Measurements from ENCODE around the gene PI3.
"Not testable (repeated sequence)": the region's sequence is repeated elsewhere in the genome, so short reads cannot be mapped to it uniquely, and the experiment has no call there.

PI3 gene, protein sequence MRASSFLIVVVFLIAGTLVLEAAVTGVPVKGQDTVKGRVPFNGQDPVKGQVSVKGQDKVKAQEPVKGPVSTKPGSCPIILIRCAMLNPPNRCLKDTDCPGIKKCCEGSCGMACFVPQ

DNA sequence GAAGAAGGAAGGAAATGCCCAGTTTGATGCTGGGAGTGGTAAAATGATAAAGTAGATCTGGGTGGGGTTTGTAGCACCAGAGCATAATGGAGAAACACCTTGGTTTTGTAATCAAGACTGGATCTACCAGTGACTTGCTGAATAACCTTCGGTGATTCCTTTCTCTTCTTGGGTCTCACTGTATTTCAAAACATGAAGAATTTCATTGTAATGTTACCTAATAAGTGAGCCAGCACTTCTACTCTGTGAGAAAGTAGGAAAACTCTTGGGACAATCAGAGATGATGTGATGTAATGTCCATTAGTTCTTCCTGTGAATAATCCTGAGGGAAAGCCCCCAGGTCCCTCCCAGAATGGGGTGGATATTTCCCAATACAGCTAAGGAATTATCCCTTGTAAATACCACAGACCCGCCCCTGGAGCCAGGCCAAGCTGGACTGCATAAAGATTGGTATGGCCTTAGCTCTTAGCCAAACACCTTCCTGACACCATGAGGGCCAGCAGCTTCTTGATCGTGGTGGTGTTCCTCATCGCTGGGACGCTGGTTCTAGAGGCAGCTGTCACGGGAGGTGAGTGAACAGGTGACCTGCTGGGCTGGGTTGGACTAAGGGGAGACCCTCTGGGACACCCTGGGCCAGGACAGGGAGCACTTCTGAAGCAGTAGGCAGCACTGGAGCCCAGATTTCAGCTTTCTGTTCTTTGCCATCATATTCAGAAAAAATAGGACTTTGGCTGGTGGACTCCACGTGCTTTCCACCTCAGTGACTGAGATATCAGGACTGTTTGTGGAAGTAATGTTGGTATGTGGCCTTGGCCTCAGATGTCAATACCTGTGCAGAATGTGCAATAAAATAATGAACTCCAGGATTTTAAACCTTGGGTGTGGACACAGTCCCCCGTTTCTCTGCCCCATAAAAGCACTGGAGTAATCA lies at the start of gene PI3:
Gene PI3 (plus strand): TSS at position 469 of the 931 bp plus-strand sequence. CDS start 21 bp downstream, at position 490.
- in situ Hi-C loops (cut with MboI; ENCODE audit: low sequenced_read_pairs), result no loop called here

DNA sequence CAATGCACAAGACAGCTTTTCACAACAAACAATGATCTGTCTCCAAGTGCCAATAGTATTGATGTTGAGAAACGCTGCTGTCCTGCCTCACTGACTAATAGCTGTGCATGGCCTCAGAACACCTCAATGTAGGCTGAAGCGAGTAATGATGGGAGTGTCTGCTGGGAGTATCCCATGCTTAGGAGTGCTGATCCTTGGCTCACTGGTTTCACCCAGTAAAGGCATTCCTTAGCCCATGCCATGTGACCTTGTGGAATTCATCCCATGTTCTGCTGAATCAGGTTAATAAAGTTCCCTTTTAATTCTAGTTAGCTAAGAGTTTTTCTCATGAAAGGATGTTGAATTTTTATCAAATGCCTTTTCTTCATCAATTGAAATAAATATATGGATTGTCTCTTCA lies 46.6 kb upstream of the PI3 start:
- in situ Hi-C loops (cut with MboI; ENCODE audit: low sequenced_read_pairs), result no loop called here

- in situ Hi-C loops (cut with MboI; ENCODE audit: low sequenced_read_pairs), result no loop called here
Observed at GRCh38 chr20:45136911-45137310, 37.8 kb upstream of the PI3 start.

- in situ Hi-C loops (cut with MboI; ENCODE audit: low sequenced_read_pairs), result no loop called here
Observed at GRCh38 chr20:45138561-45139300, 36.0 kb upstream of the PI3 start.

DNA sequence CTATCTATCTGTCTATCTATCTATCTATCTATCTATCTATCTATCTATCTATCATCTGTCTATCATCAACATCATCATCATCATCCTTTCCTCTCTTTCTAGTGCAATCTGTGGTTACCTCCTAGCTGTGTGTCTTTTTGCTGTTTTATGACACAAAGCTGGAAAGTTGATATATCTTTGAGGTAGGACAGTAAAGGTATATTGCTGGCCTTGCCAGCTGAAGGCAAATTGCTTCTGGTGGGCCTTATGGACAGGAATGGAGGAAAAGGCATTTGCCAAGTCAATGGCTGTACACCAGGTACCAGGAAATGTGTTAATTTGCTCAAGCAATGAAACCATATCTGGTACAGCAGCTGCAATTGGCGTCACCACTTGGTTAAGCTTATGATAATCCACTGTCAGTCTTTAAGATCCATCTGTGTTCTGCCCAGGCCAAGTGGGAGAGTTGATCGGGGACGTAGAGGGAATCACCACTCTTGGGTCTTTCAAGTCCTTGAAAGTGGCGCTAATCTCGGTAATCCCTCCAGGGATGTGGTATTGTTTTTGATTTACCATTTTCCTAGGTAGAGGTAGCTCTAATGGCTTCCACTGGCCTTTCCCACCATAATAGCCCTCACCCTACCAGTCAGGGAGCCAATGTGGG lies 34.8 kb upstream of the PI3 start:
- in situ Hi-C loops (cut with MboI; ENCODE audit: low sequenced_read_pairs), result not testable (repeated sequence)

- in situ Hi-C loops (cut with MboI; ENCODE audit: low sequenced_read_pairs), result no loop called here
Observed at GRCh38 chr20:45140836-45141235, 33.9 kb upstream of the PI3 start.

GRCh38 chr20:45149062-45149461 lies 25.6 kb upstream of the PI3 start:
- in situ Hi-C loops (cut with MboI; ENCODE audit: low sequenced_read_pairs), result no loop called here

GRCh38 chr20:45152405-45152804 lies 22.3 kb upstream of the PI3 start:
- in situ Hi-C loops (cut with MboI; ENCODE audit: low sequenced_read_pairs), result no loop called here

DNA sequence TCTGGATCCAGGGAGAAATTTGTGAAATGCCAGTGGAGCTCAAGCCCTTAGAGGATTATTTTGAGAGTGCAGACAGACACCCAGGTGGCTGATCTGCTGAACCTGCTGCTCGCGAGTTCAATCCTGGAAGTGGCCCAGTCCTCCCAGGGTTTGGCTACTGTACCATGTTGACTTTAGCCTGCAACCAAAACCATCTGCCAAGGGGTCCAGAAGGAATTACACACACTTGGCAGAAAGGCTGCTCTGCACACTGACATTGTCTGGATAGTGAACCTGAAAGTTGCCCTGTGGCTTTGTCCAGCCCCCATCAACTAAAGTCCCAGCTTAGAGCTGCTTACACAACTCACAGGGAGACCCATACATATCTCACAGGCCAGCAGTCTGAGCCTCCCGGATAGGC lies 21.6 kb upstream of the PI3 start:
- in situ Hi-C loops (cut with MboI; ENCODE audit: low sequenced_read_pairs), result no loop called here

DNA sequence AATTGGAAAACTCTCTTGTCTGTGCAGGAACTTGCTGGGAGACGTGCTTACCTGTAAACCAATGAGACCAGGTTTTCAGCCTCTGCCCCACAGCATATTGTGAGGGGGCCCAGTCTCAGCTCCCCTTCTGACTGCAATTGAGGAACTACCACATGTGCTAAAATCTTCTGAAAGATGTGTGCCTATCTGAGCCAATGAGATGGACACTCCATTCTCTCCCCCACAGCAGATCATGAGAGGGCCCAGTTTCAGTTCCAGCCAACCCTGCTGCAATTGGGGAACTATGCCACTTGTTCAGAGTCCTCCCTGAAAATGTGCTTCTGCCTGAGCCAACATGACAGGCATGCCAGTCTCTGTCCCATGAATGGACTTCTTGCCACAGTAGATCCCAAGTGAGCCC lies 20.9 kb upstream of the PI3 start:
- in situ Hi-C loops (cut with MboI; ENCODE audit: low sequenced_read_pairs), result no loop called here

DNA sequence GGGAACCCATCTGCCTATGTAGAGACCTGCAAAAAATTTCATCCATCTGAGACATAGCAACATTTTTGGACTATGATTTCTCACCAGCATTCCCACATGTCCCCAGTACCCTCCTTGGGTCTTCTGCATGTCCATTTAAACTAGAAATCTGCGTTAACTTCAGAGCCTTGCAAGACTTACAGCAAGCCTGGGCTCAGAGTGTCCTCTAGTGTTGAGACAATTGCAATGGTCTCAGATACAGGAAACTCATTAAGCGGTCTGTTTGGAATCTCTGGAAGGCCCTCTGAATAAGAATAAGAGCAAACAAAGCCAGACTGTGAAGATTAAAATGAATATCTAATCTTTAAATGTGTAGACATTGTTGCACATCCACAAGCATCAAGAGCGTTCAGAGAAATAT lies 20.5 kb upstream of the PI3 start:
- in situ Hi-C loops (cut with MboI; ENCODE audit: low sequenced_read_pairs), result no loop called here

GRCh38 chr20:45154794-45155193 lies 19.9 kb upstream of the PI3 start:
- in situ Hi-C loops (cut with MboI; ENCODE audit: low sequenced_read_pairs), result not testable (repeated sequence)

DNA sequence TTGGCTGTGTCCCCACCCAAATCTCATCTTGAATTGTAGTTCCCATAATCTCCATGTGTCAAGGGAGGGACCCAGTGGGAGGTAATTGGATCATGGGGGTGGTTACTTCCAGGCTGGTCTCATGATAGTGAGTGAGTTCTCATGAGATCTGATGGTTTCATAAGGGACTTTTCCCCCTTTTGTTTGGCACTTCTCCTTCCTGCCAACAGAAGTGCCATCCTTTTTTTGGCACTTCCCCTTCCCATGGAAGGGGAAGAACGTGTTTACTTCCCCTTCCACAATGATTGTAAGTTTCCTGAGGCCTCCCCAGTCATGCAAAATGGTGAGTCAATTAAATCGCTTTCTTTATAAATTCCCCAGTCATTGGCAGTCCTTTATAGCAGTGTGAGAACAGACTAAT lies 18.0 kb upstream of the PI3 start:
- in situ Hi-C loops (cut with MboI; ENCODE audit: low sequenced_read_pairs), result no loop called here

DNA sequence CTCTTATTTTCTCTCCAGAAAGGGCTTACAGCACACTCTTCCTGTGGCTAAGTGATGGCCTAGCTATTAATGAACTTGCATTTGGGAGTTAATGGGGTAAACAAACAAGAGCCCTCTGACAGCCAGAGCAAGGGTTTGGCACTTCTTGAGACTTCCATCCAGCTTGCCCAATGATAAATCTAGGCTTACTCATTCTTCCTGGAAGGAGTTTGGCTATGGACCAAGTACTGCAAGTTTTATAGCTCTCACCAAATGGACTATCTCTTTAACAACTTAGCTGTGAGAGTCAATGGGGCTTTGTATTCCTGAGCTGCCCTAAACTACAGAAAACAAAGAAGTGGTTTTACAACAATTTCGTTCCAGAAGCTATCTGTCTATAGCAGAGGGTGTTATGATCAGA lies 16.7 kb upstream of the PI3 start:
- in situ Hi-C loops (cut with MboI; ENCODE audit: low sequenced_read_pairs), result no loop called here

DNA sequence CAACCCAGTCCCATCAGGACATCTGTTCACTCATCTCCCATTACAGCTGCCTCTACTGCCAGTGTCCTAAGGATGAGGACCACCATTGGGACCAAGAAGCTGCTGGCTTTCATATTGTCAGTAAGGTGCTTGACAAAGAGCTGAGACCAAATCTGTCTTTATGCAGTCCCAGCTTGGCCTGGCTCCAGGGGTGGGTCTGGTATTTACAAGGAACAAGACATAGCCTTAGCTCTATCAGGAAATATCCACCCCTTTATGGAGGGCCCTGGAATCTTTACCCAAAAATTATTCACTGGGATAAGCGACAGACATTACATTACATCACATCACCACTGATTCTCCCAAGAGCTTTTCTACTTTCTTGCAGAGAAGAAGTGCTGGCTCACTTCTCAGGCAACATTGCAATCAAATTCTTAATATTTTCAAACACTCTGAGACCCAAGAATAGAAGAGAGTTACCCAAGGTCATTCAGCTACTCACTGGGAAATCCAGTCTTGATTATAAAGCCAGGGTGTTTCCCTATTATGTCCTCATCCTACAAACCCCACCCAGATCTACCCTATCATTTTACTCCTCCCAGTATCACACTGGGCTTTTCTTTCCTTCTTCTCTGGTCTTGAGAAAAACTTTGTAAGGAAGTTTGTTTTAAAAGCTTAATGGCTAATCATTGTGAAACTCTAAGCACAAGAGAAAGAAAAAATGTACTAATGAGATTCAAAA lies 11.5 kb upstream of the PI3 start:
- in situ Hi-C loops (cut with MboI; ENCODE audit: low sequenced_read_pairs), result no loop called here

GRCh38 chr20:45164906-45165305 lies 9.8 kb upstream of the PI3 start:
- in situ Hi-C loops (cut with MboI; ENCODE audit: low sequenced_read_pairs), result no loop called here

GRCh38 chr20:45173522-45173921 lies 1.2 kb upstream of the PI3 start:
- in situ Hi-C loops (cut with MboI; ENCODE audit: low sequenced_read_pairs), result no loop called here

DNA sequence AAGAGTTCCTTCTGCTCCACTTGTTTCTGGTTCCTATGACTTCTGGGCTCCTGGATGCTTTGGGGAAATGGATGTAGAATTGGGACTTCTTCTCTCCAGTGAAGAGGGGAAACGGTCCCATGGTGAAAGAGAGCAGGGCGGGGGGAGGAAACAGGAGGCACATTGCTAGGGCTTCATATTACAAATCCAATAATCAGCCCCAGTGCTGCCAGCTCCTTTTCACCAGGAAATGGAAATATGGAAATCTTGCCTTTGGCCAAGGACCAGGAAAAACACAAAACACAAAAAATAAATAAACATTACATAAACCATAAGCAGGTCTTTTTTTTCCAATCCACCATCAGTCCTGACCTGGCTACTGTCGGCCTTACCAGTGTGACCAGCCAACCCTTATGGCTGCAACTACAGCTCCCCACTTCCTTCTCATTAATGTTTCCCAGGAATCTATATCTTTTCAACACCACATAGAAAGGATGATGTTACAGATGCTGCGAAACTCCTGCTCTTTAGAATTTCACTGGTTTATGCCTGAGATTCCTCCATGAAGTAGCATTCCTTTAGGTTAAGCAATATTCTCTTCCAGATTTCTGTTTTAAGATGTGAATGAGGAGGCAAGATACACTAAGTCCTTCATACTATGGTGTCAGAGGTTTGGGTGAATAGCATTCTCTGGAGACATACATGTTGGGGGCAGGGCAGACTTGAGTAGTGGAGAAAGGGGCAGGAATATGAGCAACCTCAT lies 2.0 kb downstream of the PI3 start:
- in situ Hi-C loops (cut with MboI; ENCODE audit: low sequenced_read_pairs), result no loop called here

DNA sequence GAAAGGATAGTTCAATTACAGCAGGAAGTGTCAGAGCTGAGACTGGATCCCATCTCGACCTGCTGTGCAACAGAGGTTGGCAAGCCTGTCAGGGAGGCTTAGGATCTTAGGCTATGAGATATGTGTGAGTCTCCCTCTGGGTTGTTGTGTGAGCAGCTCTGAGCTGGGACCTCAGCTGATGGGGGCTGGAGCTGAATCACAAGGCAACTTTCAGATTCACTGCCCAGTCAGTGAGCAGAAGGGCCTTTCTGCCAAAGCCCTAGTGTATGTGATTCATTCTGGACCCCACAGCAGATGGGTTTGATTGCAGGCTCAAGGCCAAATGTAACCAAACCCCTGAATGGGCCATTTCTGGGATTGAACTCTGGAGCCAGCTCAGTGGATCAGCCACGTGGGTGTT lies 4.5 kb downstream of the PI3 start:
- in situ Hi-C loops (cut with MboI; ENCODE audit: low sequenced_read_pairs), result no loop called here

DNA sequence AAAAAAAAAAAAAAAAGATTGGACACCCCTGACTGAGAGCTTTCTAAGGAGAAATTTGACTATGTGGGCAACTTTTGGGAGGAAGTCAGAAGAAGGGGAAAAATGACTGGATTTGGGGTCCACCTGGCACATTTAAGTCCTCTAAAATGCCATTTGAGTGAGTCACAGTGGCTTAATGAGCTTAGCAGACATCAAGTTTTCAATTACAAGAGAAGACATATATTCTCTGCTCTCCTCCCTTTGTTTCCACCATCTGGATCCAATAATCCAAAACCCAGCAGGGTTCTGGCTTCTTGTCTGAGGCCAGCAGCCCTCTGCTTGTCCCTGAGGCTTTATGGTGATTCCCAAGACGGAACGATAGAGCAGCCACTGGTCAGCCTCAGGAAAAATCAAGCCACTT lies 6.9 kb downstream of the PI3 start:
- in situ Hi-C loops (cut with MboI; ENCODE audit: low sequenced_read_pairs), result no loop called here

Measured in HL-60/S4 treated with retinoic acid at 250 ng/mL for 4 days and 3 days (cell line).